GM12878 (cell line): ENCODE results near the gene PPP4R1. TPM values are rescaled to one million over a fixed set of nuclear protein-coding genes. Genes with fewer than 3 reads are reported as not detected.

Experiments used
- ATAC-seq: fragments of 200-7000 bp; cut with Tn5 transposase; 3 replicates; pipeline ENCODE4 v1.9.1; 2020; ENCODE audit warnings: mild to moderate bottlenecking, moderate library complexity
- BruUV-seq: library from RNA; stranded (reverse); fragments of 400-500 nt; replicated peaks from 2 replicates; lab custom pipeline; 2021; lab: Mats Ljungman, UMichigan
- CTCF ChIA-PET: fragments of 300-600 bp; sonication (Branson Sonifier 250); formaldehyde crosslinking; extraction: SDS; loops from one replicate; lab custom pipeline; 2021; ENCODE audit warnings: inconsistent platforms; lab: Yijun Ruan, JAX
- POLR2A ChIA-PET: fragments of 350-600 bp; formaldehyde crosslinking; extraction: SDS; loops from one replicate; lab custom pipeline; 2021; ENCODE audit warnings: inconsistent platforms; lab: Charles Lee
- RAD21 ChIA-PET: fragments of 300-600 bp; sonication (Branson Sonifier 250); formaldehyde crosslinking; loops from one replicate; lab custom pipeline; 2023; ENCODE audit warnings: antibody characterized with exemption; ENCODE audit not compliant: unreplicated experiment; lab: Charles Lee
- SMC1A ChIA-PET: fragments of 300-600 bp; sonication (Branson Sonifier 250); formaldehyde crosslinking; loops from one replicate; lab custom pipeline; 2023; ENCODE audit not compliant: unreplicated experiment, uncharacterized antibody; lab: Charles Lee
- DNase-seq: peaks from one replicate; pipeline ENCODE4 v3.0.0-alpha.2; 2011; ENCODE audit warnings: low read depth, low spot score
- FAIRE-seq: peaks from 3 replicates; lab custom pipeline; 2011; peaks lifted over from hg19 to GRCh38; lab: Jason Lieb, UNC
- H2AFZ ChIP-seq: 2 replicates; pipeline ENCODE4 v1.6.0; 2011; ENCODE audit warnings: low read depth, low read length, control low read depth; ENCODE audit not compliant: control insufficient read depth
- H3K27ac ChIP-seq: 2 replicates; pipeline ENCODE4 v1.5.1; 2011; ENCODE audit warnings: control low read depth; ENCODE audit not compliant: control insufficient read depth, insufficient read depth
- H3K27me3 ChIP-seq, 2 experiments: replicated peaks in 1 of 2; 2 replicates each; pipeline versions ENCODE4 v1.6.0 to v1.6.1; 2011; ENCODE audit warnings: low read length in 1 of 2; ENCODE audit not compliant: control insufficient read depth in 2 of 2, insufficient read depth in 2 of 2
- H3K36me3 ChIP-seq, 2 experiments: 2 replicates each; pipeline ENCODE4 v1.5.1; 2011; ENCODE audit warnings: low read length in 1 of 2; ENCODE audit not compliant: control insufficient read depth in 2 of 2, insufficient read depth in 2 of 2
- H3K4me1 ChIP-seq: 2 replicates; pipeline ENCODE4 v1.6.1; 2011; ENCODE audit warnings: mild to moderate bottlenecking, low read length, moderate library complexity, mixed read lengths; ENCODE audit not compliant: control insufficient read depth, insufficient read depth
- H3K4me2 ChIP-seq: 2 replicates; pipeline ENCODE4 v1.6.0; 2011; ENCODE audit warnings: control low read depth; ENCODE audit not compliant: control insufficient read depth, insufficient read depth
- H3K4me3 ChIP-seq: fragments of 200-600 bp; sonication (generic); 2 replicates; pipeline ENCODE4 v1.5.1; 2016
- H3K79me2 ChIP-seq: 2 replicates; pipeline ENCODE4 v1.6.0; 2011; ENCODE audit warnings: low read length; ENCODE audit not compliant: control insufficient read depth, insufficient read depth
- H3K9ac ChIP-seq: 2 replicates; pipeline ENCODE4 v1.8.0; 2011; ENCODE audit warnings: low read length, control low read depth, mixed read lengths; ENCODE audit not compliant: control insufficient read depth, insufficient read depth
- H3K9me3 ChIP-seq: replicated peaks from 3 replicates; pipeline ENCODE4 v1.5.1; 2011; ENCODE audit warnings: mild to moderate bottlenecking, low read length; ENCODE audit not compliant: control insufficient read depth, insufficient read depth
- H4K20me1 ChIP-seq: 2 replicates; pipeline ENCODE4 v1.6.0; 2011; ENCODE audit not compliant: control insufficient read depth, insufficient read depth
- BMI1 ChIP-seq: fragments of 450-650 bp; IDR thresholded peaks from 2 replicates; pipeline ENCODE4 v1.6.1; 2016; ENCODE audit warnings: mild to moderate bottlenecking, moderate library complexity, borderline replicate concordance
- CBFB ChIP-seq: IDR thresholded peaks from 2 replicates; pipeline ENCODE4 v1.6.1; 2016; ENCODE audit warnings: antibody characterized with exemption, low read depth
- CHD1 ChIP-seq: IDR thresholded peaks from 2 replicates; pipeline ENCODE4 v1.6.1; 2012; ENCODE audit warnings: low read depth, low read length, improper control_type of control experiment
- CTCF ChIP-seq, 3 experiments: IDR thresholded peaks in 2 of 3; conservative IDR thresholded peaks in 1 of 3; 2 replicates each; pipeline ENCODE4 v1.5.1; 2011; ENCODE audit warnings: low read depth in 3 of 3, low read length in 3 of 3, mild to moderate bottlenecking in 3 of 3, control low read depth in 2 of 3, moderate library complexity in 2 of 3, inconsistent platforms in 1 of 3, mixed read lengths in 1 of 3; ENCODE audit not compliant: control insufficient read depth in 2 of 3, insufficient read depth in 1 of 3; ENCODE audit errors: extremely low read depth in 1 of 3
- CUX1 ChIP-seq: IDR thresholded peaks from 2 replicates; pipeline ENCODE4 v1.6.1; 2012; ENCODE audit warnings: improper control_type of control experiment, low read depth, low read length; ENCODE audit not compliant: insufficient replicate concordance
- FOXM1 ChIP-seq: IDR thresholded peaks from 2 replicates; pipeline ENCODE4 v1.6.1; 2012; ENCODE audit warnings: low read depth, mild to moderate bottlenecking, inconsistent platforms, low read length, moderate library complexity
- RAD21 ChIP-seq: IDR thresholded peaks from 2 replicates; pipeline ENCODE4 v1.6.1; 2011; ENCODE audit warnings: mild to moderate bottlenecking, low read depth, low read length, moderate library complexity; ENCODE audit not compliant: insufficient read depth
- RUNX3 ChIP-seq: IDR thresholded peaks from 2 replicates; pipeline ENCODE4 v1.6.1; 2012; ENCODE audit warnings: low read length, inconsistent platforms
- SMARCA5 ChIP-seq: fragments of 450-650 bp; IDR thresholded peaks from 2 replicates; pipeline ENCODE4 v1.6.1; 2017; ENCODE audit warnings: mild to moderate bottlenecking
- SMC3 ChIP-seq: IDR thresholded peaks from 2 replicates; pipeline ENCODE4 v1.6.1; 2011; ENCODE audit warnings: low read length, improper control_type of control experiment, borderline replicate concordance
- SRF ChIP-seq, 2 experiments: IDR thresholded peaks; 2 replicates each; pipeline ENCODE4 v1.6.1; 2011; ENCODE audit warnings: low read depth in 2 of 2, low read length in 2 of 2, mild to moderate bottlenecking in 1 of 2, moderate library complexity in 1 of 2
- YY1 ChIP-seq: IDR thresholded peaks from 2 replicates; pipeline ENCODE4 v1.6.1; 2011; ENCODE audit warnings: low read depth, mild to moderate bottlenecking, low read length
- WGBS: methylation state at CpG from one replicate; pipeline ENCODE4 v1.1.6; 2016; ENCODE audit warnings: low lambda C conversion rate; ENCODE audit not compliant: insufficient replicate concordance, insufficient coverage; ENCODE audit errors: missing lambda C conversion rate; 5-methylcytosine and 5-hydroxymethylcytosine counted together
- in situ Hi-C: fragments of 300-500 bp; cut with MboI; formaldehyde crosslinking; loops from 9 replicates; pipeline ENCODE4 v1.14.3; 2018; ENCODE audit warnings: mixed read lengths
- intact Hi-C: fragments of 100-400 bp; cut with micrococcal nuclease; formaldehyde crosslinking; loops from one replicate; pipeline ENCODE4 v1.14.2; 2022; ENCODE audit not compliant: unreplicated experiment
- polyA plus RNA-seq, 11 experiments: library from polyadenylated mRNA; depleted of rRNA in 4 of 11; unstranded in 6 of 11; stranded (reverse) in 5 of 11; fragments of >200 nt; fragmentation: Nextera tagmentation in 4 of 11; fragmentation: Illumina TruSeq in 1 of 11; extraction: Ambion mirVana in 4 of 11; extraction: Trizol in 1 of 11; gene quantifications; 1 replicate in 1 of 11; 2 replicates in 10 of 11; pipeline versions ENCODE4 v1.2.1 to v1.2.3, GENCODE V29; 2011 to 2016; ENCODE audit warnings: inconsistent platforms in 2 of 11, missing spikeins in 2 of 11, low read depth in 1 of 11
- total RNA-seq, 4 experiments: library from RNA; depleted of rRNA in 3 of 4; stranded (reverse); fragments of >200 nt in 3 of 4; fragmentation: Illumina TruSeq in 1 of 4; extraction: Trizol in 1 of 4; gene quantifications; 2 replicates each; pipeline versions ENCODE4 v1.2.1 to v1.2.3, GENCODE V29; 2013 to 2021

Gene PPP4R1
- total and polyA plus RNA-seq, 10 of the 15 experiments (the other 5 are each of a cell fraction or from before 2014, with no cell fraction given): 10.9 to 44.4 (median 26.0) TPM

GRCh38 chr18:9516437-9517064, 97.8 kb downstream of the PPP4R1 start:
- in situ Hi-C loops (no loop called here), intact Hi-C loops (loop anchor here (1.0 to 5.0 kb wide), 5 partner anchors 79 to 443 kb away; partner anchors contain the start of gene TWSG1)
- no peak overlapping the region for H3K9ac ChIP-seq
- FAIRE-seq: peak; percentile 81
- H3K4me2 ChIP-seq: no peak overlapping the region
- no peaks in the 10 kb centered on the region; the same call in 1 of the 2 replicates for H3K79me2 ChIP-seq
- no peak overlapping the region for H2AFZ ChIP-seq
- ChIA-PET CTCF (interaction anchor here (0.7 to 3.5 kb wide), 39 partner anchors 9 to 863 kb away, joined by 3 to 31 read pairs (median 3); partner anchors contain the start of gene TWSG1), POLR2A (interaction anchor here (0.6 to 0.7 kb wide), 2 partner anchors 306 to 393 kb away, joined by 3 read pairs; no protein-coding TSS in a partner anchor), RAD21 (interaction anchor here (0.7 to 1.7 kb wide), 13 partner anchors 10 to 862 kb away, joined by 3 to 7 read pairs (median 3); partner anchors contain the start of gene TWSG1), SMC1A (interaction anchor here (0.6 to 4.0 kb wide), 36 partner anchors 9 to 820 kb away, joined by 3 to 30 read pairs (median 3); no protein-coding TSS in a partner anchor)
- 75% methylated on average over 4 of the region's 4 CpGs for WGBS
- no TSS peak for BruUV-seq
- ATAC-seq: peak; percentile 74
- H3K36me3 ChIP-seq: peaks cover 2 to 11% of the 10 kb centered on the region in 2 experiments; a peak in 3 of 4 replicates
- DNase-seq: peak; percentile 17
- H3K27ac ChIP-seq: no peak overlapping the region
- no peak overlapping the region for H3K4me3 ChIP-seq
- no peaks in the 10 kb centered on the region for H3K4me1 ChIP-seq
- no peaks in the 10 kb centered on the region for H3K27me3 ChIP-seq
- H4K20me1 ChIP-seq: no peaks in the 10 kb centered on the region
- H3K9me3 ChIP-seq: no peaks in the 10 kb centered on the region
- TF ChIP-seq RAD21 (peak; percentile 95), SMC3 (peak; percentile 85), CHD1 (no peak), BMI1 (no peak), RUNX3 (peak; percentile 51; the same call in 1 of the 2 replicates), SRF (IDR thresholded peaks at IDR 0.05; ENCODE audit: low read depth in 2 of 2, low read length in 2 of 2) (no peak), FOXM1 (0 out of 2 replicates have a peak, but pooled peaks have one; percentile 23), CUX1 (peak; percentile 28), SMARCA5 (peak; percentile 53; the same call in 1 of the 2 replicates), CBFB (no peak), YY1 (no peak), CTCF (IDR thresholded peaks at IDR 0.05 in 2 of 3, conservative IDR thresholded peaks at IDR 0.05 in 1 of 3; ENCODE audit: control insufficient read depth in 2 of 3, extremely low read depth in 1 of 3, insufficient read depth in 1 of 3, low read depth in 3 of 3, low read length in 3 of 3) (peak; percentile 76 to 88 (median 84))
